Activated B cell treated with CpG ODN at 0.5 μM for 24 hours (primary cell): ENCODE measurements around the gene LIFR. TPM values are rescaled to one million over a fixed set of nuclear protein-coding genes. Genes with fewer than 3 reads are reported as not detected.

Experiments
- ATAC-seq: fragments of 200-7000 bp; cut with Tn5 transposase; one replicate; pipeline ENCODE4 v1.10.0; 2021; ENCODE audit warnings: low read depth, mild to moderate bottlenecking, moderate library complexity
- CTCF ChIA-PET: fragments of 350-600 bp; sonication (Branson Sonifier 250); formaldehyde crosslinking; loops from one replicate; lab custom pipeline; 2021; ENCODE audit warnings: antibody characterized with exemption; lab: Charles Lee
- POLR2A ChIA-PET: fragments of 350-600 bp; sonication (Branson Sonifier 250); formaldehyde crosslinking; loops from one replicate; lab custom pipeline; 2021; ENCODE audit warnings: antibody characterized with exemption; lab: Charles Lee
- DNase-seq: peaks from one replicate; pipeline ENCODE4 v3.0.0; 2022
- H3K27ac Mint-ChIP-seq: one replicate; pipeline ENCODE4 v1.8.0; 2020; ENCODE audit warnings: mixed read lengths
- H3K27me3 Mint-ChIP-seq: one replicate; pipeline ENCODE4 v1.8.0; 2021; ENCODE audit warnings: mixed read lengths
- H3K36me3 Mint-ChIP-seq: one replicate; pipeline ENCODE4 v1.8.0; 2021; ENCODE audit warnings: low read depth, mixed read lengths
- H3K4me1 Mint-ChIP-seq: one replicate; pipeline ENCODE4 v1.8.0; 2021; ENCODE audit warnings: mixed read lengths
- H3K4me3 Mint-ChIP-seq: one replicate; pipeline ENCODE4 v1.8.0; 2020; ENCODE audit warnings: mild to moderate bottlenecking, mixed read lengths
- H3K9me3 Mint-ChIP-seq: one replicate; pipeline ENCODE4 v1.8.0; 2020; ENCODE audit warnings: mixed read lengths
- CTCF ChIP-seq: fragments of 200-600 bp; IDR thresholded peaks from one replicate; pipeline ENCODE4 v1.8.0; 2022; ENCODE audit warnings: antibody characterized with exemption, mild to moderate bottlenecking
- intact Hi-C: fragments of 100-400 bp; cut with micrococcal nuclease; formaldehyde crosslinking; loops from one replicate; pipeline ENCODE4 v1.15.1; 2024
- total RNA-seq: library from RNA; stranded (reverse); gene quantifications from 2 replicates; pipeline ENCODE4 v1.2.3, GENCODE V29; 2022

The LIFR gene
- total RNA-seq, 1 donor from 2014 or later, result not detected

GRCh38 chr5:38582293-38582974, 26.0 kb upstream of the LIFR start:
- H3K36me3 Mint-ChIP-seq, result no peaks in the 10 kb centered on the region
- no peak overlapping the region for H3K4me3 Mint-ChIP-seq
- H3K27ac Mint-ChIP-seq, result no peak overlapping the region
- H3K4me1 Mint-ChIP-seq, result no peaks in the 10 kb centered on the region
- intact Hi-C loops, result no loop called here
- POLR2A ChIA-PET, result no interaction called here
- DNase-seq (no peak), ATAC-seq (no peak)
- no peak for TF ChIP-seq CTCF
- peaks cover 13% of the 10 kb centered on the region for H3K27me3 Mint-ChIP-seq
- CTCF ChIA-PET, result no interaction called here
- no peaks in the 10 kb centered on the region for H3K9me3 Mint-ChIP-seq

GRCh38 chr5:38581597-38581996, 25.2 kb upstream of the LIFR start:
- TF ChIP-seq CTCF, result no peak
- no peak overlapping the region for H3K4me3 Mint-ChIP-seq
- H3K9me3 Mint-ChIP-seq, result no peaks in the 10 kb centered on the region
- peaks cover 17% of the 10 kb centered on the region for H3K27me3 Mint-ChIP-seq
- no peak overlapping the region for H3K27ac Mint-ChIP-seq
- ChIA-PET CTCF (no interaction called here), POLR2A (no interaction called here)
- intact Hi-C loops, result no loop called here
- no peaks in the 10 kb centered on the region for H3K36me3 Mint-ChIP-seq
- no peak for ATAC-seq
- H3K4me1 Mint-ChIP-seq, result no peaks in the 10 kb centered on the region
- no peak for DNase-seq

- H3K27me3 Mint-ChIP-seq, result peaks cover 15% of the 10 kb centered on the region
- no peaks in the 10 kb centered on the region for H3K4me1 Mint-ChIP-seq
- intact Hi-C loops, result no loop called here
- no peak for DNase-seq
- ChIA-PET CTCF (no interaction called here), POLR2A (no interaction called here)
- H3K9me3 Mint-ChIP-seq, result no peaks in the 10 kb centered on the region
- H3K36me3 Mint-ChIP-seq, result no peaks in the 10 kb centered on the region
- no peak overlapping the region for H3K4me3 Mint-ChIP-seq
- TF ChIP-seq CTCF, result no peak
- H3K27ac Mint-ChIP-seq, result no peak overlapping the region
- ATAC-seq, result no peak
Measured at GRCh38 chr5:38579105-38579504, 22.7 kb upstream of the LIFR start.

- TF ChIP-seq CTCF, result no peak
- ChIA-PET CTCF (no interaction called here), POLR2A (no interaction called here)
- Mint-ChIP-seq H3K27ac (no peak overlapping the region), H3K4me1 (no peaks in the 10 kb centered on the region), H3K4me3 (no peak overlapping the region), H3K9me3 (no peaks in the 10 kb centered on the region), H3K27me3 (peaks cover 14% of the 10 kb centered on the region), H3K36me3 (no peaks in the 10 kb centered on the region)
- no peak for ATAC-seq
- no peak for DNase-seq
- intact Hi-C loops, result no loop called here
Measured at GRCh38 chr5:38576961-38577684, 20.7 kb upstream of the LIFR start.

GRCh38 chr5:38576442-38576841, 20.0 kb upstream of the LIFR start:
- no peaks in the 10 kb centered on the region for H3K4me1 Mint-ChIP-seq
- no peak overlapping the region for H3K4me3 Mint-ChIP-seq
- no peak for TF ChIP-seq CTCF
- POLR2A ChIA-PET, result no interaction called here
- peaks cover 12% of the 10 kb centered on the region for H3K27me3 Mint-ChIP-seq
- H3K9me3 Mint-ChIP-seq, result no peaks in the 10 kb centered on the region
- intact Hi-C loops, result no loop called here
- H3K36me3 Mint-ChIP-seq, result no peaks in the 10 kb centered on the region
- H3K27ac Mint-ChIP-seq, result no peak overlapping the region
- DNase-seq, result no peak
- CTCF ChIA-PET, result no interaction called here
- no peak for ATAC-seq
